Fibroblast of lung (primary cell): Measurements from ENCODE around the gene TFCP2.
"Not testable (repeated sequence)": the region's sequence is repeated elsewhere in the genome, so short reads cannot be mapped to it uniquely, and the experiment has no call there.

Source experiments
- CTCF ChIP-seq, 2 donors: IDR thresholded peaks in 1 of 2; conservative IDR thresholded peaks in 1 of 2; 1 replicate in 1 of 2; 2 replicates in 1 of 2; pipeline ENCODE4 v1.5.1; 2011 to 2012; ENCODE audit warnings: low read length in 2 of 2, control low read depth in 1 of 2, inconsistent platforms in 1 of 2, low read depth in 1 of 2, mild to moderate bottlenecking in 1 of 2
- EZH2 ChIP-seq: IDR thresholded peaks from 2 replicates; pipeline ENCODE4 v1.5.1; 2012; ENCODE audit warnings: low read length, control low read depth, mild to moderate bottlenecking; ENCODE audit errors: missing control alignments

GRCh38 chr12:51078346-51078745 is 94.6 kb downstream of the TFCP2 start:
- not testable (repeated sequence) for TF ChIP-seq CTCF (conservative IDR thresholded peaks at IDR 0.05 in 1 of 2, IDR thresholded peaks at IDR 0.05 in 1 of 2; ENCODE audit: low read depth in 1 of 2, low read length in 2 of 2); EZH2
